Fibroblast of gingiva (primary cell): Measurements from ENCODE around the gene PIM2.
"Not testable (repeated sequence)": the region's sequence is repeated elsewhere in the genome, so short reads cannot be mapped to it uniquely, and the experiment has no call there.

Experiments used
- DNase-seq: peaks from one replicate; pipeline ENCODE4 v3.0.0-alpha.2; 2011; ENCODE audit warnings: low read depth

The PIM2 gene

DNA sequence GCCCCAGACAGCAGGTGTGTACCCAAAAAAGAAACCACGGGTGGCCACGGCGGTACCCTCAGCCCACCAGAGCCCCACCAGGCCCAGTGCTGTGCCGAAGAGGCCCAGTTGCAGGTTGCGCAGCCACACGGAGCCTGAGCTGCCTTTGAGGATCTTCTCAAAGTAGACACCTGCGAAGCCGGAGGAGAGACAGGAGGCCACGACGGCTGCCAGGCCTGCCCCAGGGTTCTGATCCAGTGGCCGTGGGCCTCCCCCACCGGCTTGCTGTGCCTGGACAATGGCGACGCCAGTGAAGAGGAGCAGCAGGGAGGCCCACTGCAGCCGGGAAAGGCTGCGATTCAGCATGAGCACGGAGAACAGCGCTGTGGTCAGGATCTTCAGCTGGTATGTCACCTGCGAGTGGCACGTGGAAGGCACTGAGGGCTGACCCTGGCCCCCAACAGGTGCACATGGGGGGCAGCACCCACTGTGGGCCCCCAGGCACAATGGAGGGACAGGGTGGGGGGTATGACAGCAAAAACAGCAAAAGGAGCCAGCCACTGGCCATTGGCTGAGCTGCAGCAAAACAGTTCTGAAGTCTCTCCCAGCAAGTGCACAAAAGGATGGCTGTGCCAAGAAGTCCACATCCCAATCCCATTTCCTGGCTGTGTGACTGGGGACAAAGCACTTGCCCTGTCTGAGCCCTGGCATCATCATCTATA lies 13.6 kb downstream of the PIM2 start:
- DNase-seq: no peak

DNA sequence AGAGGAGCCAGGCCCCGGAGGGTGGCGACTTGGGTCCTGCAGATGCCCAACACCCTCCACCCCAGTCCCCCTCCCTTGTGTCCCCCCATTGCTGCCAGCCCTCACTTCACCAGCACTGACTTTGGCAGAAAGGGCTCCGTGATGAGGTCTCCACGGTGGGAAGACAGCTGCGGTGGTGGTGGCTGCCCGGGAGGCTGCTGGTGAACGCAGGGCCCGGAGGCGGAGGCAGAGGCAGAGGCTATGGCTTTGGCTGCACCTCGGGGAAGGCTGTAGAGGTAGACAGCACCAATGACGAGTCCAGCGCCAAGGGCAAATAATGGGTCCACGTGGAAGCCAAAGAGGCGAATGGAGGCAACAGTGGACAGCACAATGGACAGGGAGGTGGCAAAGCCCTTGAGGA lies 14.2 kb downstream of the PIM2 start:
- DNase-seq: no peak

DNA sequence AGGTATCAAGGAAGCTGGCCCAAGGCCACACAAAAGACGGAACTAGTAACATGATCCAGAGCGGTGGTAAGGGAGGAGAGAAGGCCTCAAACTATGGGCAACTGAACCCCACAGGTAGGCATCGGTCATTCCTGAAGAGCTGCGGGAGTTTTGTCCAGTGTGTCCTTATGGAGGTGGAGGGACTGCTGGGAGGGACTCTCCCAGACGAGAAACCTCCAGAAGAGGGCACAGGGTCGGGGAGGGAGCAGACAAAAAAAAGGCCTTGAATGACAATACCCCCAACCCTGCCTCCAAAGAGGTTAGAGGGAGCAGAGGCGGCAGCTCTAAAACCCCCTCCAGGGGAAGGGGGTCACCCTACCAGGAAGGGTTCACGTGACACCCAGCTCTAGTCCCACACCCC lies 14.6 kb downstream of the PIM2 start:
- no peak for DNase-seq

DNA sequence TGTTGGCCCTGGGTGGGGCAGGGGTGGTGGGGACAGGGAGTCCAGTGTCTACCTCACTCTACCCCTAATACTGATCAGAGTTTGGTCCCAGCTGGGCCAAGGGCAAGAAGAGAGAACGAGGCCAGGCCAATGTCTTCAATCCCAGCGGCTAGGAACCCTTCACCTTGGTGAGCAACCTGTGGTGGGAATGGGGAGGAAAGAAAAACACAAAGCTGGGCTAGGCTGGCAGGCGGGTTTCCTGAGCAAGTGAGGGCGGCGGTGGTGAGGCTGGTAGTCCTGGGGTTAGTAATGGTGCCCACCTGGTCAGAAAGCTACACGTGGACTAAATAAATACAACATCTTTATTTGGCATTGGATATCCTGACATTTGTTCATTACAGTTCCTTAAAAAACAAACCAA lies 15.5 kb downstream of the PIM2 start:
- no peak for DNase-seq

DNA sequence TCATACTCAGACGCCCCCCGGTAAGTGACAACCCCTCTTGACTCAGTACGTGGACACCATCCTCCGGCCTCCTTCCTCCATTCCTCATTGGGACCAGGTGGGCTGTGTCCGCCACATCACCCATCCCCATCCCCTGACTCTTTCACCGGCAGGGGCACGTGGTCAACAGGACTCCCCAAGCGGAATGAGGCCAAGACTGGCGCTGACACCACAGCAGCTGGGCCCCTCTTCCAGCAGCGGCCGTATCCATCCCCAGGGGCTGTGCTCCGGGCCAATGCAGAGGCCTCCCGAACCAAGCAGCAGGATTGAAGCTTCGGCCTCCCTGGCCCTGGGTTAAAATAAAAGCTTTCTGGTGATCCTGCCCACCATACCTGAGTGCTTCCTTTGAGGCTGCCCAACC lies 16.0 kb downstream of the PIM2 start:
- DNase-seq: no peak

DNA sequence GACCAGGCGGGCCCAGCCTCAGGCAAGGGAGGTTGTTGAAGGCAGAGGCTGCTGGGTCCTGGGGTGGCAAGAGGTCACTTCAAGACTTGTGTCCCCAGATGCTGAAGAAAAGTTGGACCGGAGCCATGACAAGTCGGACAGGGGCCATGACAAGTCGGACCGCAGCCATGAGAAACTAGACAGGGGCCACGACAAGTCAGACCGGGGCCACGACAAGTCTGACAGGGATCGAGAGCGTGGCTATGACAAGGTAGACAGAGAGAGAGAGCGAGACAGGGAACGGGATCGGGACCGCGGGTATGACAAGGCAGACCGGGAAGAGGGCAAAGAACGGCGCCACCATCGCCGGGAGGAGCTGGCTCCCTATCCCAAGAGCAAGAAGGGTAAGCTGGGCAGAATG lies 16.7 kb downstream of the PIM2 start:
- no peak for DNase-seq

DNA sequence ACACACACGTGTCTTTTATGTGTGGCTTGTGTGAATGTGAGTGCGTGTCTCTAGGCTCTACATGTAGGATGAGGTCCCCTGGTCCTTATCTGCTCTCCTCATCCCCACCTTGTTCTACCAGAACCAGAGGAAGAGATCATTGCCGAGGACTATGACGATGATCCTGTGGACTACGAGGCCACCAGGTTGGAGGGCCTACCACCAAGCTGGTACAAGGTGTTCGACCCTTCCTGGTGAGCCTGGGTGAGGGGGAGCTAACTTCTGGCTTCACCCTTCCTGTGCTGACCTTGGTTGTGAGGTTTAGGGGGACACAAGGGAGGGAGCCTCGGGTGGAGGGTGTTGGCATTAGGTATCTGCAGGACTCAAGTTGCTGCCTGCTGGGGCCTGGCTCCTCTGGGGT lies 17.8 kb downstream of the PIM2 start:
- DNase-seq: no peak

DNA sequence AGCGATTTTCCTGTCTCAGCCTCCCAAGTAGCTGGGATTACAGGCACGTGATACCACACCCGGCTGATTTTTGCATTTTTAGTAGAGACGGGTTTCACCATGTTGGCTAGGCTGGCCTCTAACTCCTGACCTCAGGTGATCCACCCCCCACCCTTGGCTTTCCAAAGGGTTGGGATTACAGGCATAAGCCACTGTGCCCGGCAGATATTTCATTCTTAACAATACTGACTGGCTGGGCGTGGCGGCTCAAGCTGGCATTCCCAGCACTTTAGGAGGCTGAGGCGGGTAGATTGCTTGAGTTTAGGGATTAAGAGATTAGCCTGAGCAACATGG lies 19.8 kb downstream of the PIM2 start:
- no peak for DNase-seq

DNA sequence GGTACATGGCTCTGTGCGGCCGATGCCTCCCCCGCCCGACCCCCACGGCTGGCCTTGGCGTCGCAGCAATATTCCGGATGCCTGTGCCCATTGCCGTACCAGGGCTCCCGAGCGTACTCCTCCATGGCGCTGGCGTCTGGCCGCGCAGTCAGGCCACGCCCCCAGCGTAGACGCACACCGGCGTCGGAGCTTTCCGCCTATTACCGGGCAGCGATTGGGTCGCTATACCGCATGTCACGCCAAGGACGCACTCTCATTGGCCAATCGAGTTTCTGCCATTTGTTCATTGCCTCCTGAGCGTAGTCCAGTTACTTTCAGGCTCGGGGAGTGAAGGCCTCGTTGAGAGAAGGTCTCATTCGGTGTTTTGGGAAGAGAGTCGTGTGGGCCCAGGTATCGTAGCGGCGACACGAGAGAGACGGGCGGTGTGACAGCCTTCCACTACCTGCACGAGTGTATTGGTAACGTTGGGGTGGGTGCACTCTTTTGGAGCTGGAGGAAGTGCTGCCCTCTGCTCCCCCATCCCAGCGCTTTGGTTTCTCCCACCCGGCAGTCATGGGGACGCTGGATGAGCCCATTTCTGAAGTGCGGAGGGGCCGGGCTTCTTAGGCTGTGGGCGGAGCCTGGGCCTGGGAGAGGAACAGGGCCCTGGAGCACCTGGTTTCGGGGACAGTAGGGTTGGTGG lies 21.1 kb downstream of the PIM2 start, which contains the start of the genes PQBP1 and TIMM17B:
PQBP1 (plus strand) TSS at position 306 of the 682 bp plus-strand sequence. CDS start 580 bp downstream, outside the sequence.
TIMM17B (minus strand) TSS at position 144 of the 682 bp plus-strand sequence; CDS start at position 125, 19 bp downstream.
- peak; percentile 96 for DNase-seq

DNA sequence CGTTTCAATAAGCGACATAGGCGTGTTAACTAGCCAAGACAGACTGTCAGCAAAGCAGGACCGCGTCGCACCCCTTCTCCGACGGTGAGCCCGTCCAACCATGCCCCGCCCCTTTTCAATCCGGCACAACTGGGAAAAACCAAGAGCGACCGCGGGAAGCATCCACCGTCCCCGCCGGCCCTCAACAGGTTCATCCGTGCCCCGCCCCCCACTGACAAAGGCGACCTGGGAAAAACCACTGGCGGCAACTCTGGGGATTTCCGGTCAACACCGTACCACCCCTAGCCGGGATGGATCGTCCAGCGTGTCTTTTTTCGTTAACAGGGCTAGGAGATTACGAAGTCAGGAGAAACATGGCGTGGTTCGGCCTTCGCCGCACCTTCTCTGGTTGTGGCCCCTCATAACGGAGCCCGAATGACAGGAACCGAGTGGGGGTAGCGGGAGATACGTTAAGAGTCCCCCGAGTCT lies 21.6 kb downstream of the PIM2 start:
- DNase-seq: peak; percentile 65

DNA sequence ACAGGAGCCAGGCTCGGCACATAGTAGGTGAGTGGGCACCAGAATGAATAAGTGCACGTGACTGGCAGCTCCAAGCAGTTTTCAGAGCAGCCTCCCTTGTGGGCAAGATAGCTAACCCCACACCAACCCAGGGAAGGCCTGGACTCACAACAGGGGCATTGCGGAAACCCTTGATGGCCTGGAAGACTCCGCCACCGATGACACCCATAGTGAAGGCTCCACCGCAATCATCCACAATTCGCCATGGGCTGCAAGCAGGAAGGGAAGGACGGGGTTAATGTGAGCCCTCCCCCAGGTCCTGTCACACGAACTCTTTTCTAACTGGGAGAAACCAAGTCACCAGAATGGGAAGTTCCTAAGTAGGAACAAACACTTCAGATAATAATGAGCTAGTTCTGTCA lies 22.2 kb downstream of the PIM2 start:
- DNase-seq: no peak

DNA sequence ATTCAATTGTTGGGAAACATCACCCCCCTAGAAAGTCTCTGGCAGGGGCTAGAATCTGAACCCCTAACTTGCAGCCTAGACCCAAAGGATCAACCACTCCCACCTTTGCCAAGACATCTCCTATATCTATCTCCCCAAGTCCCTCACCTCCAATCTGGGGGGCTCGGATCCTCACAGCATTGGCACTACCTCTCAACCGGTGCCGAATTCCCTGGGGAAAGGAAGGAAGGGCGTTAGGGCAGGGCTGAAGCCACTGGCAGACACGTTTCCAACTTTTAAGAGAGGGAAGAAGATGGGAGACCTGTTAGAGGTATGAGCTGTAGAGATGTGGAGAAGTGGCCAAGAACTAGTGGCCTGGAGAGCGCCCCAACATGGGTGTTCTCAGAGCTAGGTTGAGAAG lies 23.9 kb downstream of the PIM2 start:
- DNase-seq: no peak

DNA sequence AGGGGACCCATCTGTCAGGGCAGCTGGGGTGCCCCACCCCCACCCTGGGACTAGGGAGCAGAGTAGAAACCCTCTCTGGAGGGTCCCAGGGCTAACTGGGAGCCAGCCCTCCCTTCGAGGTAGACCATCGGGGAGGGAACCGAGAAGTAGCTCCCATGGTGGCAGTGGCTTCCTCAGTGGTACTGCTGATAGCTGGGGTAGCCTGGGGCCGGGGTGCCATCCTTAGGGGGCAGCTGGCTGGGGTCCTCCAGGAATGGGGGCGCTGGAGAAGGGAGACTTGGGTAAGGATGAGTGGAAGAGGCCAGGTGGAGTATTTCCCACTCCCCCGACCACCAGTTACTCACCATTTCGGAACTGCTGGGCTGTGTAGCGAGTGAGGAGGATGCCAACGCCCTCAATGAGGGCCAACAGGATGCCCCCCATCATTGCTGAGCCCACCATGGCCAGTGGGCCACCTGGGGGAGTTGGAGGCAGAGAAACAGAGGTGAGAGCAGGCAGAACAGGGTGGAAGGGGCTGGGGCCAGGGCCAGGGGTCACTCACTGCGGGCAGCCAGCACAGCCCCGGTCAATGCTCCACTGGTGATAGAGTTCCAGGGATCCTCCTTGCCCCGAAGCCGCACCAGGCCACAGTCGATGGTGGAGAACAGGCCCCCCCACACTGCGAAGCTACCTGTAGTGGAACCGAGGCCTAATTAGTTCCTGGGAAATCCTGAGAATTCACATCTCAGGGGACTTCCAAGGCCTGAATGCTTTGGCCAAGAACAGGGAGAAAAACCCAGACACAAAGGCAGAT lies 25.1 kb downstream of the PIM2 start:
- no peak for DNase-seq

DNA sequence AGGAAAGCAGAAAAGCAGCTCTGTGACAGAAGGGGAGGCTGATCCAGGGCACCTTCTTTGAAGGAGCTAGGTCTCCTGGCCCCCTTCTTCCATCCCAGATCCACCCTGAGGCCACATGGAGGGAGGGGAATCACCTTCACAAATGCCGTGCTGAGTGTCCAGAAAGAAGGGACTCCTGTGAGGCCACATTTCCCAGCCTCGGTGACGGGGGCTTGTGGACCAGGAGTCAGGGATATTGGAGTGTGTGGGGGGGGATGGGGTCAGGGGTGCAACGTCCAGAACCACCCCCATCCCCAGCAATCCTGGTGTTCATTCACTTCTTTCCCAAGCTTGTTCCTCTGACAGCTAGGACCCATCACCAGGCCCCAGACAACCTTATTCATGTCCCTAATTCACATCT lies 25.9 kb downstream of the PIM2 start:
- no peak for DNase-seq

DNA sequence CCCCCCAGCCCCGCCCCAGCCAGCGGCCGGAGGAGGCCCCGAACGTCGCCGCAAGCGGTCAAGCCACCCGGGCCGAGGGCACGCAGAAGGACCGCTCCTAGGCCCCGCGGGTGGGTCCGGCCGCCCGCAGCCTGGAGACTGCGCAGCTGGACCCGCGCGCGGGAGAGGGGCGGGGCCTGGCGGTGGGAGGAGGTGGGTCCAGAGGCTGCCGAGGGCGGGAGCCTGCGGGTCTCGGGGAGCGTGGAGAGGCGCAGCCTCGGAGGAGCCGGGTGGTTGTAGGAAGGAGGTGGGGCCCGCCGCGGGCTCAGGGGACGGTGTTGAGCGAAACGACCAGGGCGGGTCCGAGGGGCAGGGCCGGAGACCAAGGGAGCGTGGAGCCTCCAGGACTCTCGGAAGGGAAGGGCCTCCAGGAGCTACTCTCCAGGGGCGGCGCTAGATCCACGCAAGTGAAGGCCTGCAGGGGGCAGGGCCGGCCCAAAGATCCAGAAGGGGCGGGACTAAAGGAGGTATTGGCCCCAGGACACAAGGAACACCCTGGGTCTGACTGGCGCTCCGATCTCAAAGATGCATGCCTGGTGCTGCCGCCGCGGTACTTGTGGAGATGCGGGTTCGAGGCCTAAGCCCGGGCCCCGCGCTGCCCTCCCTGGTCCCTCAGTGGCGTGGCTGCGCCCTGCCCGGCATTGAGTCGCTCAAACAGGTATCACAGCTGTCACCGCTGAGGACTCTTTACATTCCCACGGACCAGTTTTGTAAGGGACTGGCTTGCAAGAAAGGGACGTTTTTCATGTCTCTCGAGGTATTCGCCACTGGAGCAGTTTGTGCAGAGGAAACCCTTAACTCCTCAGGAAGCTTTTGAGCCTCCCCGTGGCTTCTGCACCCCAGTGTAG lies 27.2 kb downstream of the PIM2 start:
- DNase-seq: peak; percentile 87

DNA sequence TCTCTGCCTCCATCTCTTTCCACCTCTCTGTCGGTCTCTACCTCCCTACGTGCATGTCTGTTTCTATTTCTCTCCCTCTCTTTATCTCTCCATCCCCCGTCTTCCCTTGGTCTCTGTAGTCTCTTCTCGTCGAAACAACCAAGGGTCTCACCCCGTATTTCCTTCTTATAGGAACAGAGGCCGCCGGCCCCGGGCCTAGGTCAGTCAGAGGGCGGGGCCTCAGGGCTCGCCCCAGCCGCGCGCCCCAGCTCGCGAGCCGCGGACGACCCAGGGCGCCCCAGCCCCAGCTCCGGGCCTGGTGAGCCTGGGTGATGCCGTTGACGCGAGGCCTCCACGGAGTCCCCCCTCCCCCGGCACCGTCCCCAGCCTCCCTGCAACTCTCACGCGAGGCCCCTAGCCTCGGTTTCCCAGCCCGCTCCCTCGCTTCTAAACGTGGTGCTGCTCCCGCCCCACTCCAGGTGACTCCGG lies 27.9 kb downstream of the PIM2 start:
- DNase-seq: no peak

DNA sequence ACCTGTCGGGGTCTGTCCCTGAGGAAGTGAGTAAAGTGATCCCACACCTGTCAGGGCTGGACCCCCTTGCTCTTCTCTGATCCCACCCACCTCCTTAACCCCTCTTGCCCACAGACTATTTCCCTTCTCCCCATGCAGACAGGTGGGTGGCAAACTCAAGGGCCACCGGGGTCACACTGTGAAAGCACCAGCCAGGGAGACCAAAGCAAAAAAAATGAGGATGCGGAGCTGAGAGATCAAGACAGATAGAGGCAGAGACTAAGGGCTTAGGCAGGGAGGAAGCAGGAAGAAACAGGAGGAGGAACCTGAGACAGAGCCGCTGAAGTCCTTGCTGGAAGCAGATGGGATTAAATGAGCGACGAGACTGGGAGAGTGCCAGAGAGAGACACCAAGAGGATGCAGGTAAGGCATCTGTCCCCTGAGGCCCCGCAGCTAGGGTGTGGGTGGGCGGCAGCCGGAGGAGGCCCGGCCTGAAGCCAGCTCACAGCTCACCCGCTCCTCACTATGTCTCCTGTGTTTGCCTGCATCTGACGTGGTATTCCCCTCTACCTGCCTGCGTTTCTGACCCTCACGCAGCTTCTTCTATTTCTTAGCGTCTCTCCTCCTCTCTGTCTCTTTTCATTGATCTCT lies 28.4 kb downstream of the PIM2 start:
- DNase-seq: no peak

DNA sequence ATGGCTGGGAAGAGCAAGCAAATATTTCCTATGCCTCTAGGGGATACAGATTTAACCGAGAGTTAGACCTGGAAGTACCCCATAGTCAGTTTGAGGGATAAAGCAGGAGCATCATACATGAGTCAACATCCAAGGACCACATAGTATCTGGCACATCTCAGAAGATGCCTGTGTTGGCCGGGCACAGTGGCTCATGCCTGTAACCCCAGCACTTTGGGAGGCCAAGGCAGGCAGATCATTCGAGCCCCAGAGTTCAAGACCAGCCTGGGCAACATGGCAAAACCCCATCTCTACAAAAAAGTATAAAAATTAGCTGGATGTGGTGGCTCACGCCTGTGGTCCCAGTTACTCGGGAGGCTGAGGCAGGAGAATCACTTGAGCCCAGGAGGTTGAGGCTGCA lies 32.2 kb downstream of the PIM2 start:
- not testable (repeated sequence) for DNase-seq

DNA sequence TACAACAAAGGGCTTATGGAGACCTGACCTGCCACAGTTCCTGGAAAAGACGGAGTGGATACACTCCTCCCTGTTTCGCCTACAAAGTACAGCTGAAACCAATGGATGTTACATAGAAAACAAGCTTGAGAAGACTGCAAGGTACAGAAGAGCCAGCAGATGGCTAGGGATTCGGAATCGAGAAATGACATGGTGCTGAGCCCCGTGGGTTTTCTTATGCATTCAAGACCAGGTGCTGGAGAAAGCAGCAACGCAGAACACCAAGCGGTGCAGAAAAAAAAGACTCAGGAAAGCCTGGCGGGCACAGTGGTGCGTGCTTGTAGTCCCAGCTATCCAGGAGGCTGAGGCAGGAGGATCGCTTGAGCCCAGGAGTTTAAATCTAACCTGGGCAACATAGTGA lies 35.1 kb downstream of the PIM2 start:
- DNase-seq: no peak

DNA sequence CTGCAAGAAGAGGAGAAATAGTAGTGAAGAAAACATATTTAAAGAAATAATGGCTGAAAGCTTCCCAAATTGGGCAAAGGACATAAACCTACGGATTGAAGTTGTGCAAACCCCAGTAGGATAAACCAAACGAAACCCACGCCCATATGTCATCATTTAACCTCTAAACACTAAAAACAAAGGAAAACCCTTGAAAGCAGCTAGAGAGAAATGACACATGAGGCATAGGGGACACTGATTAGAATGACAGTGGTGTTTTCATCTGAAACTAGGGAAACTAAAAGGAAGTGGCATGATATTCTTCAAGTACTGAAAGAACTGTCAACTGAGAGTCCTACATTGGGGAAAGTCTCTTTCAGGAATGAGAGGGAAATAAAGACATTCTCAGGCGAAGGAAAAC lies 41.9 kb downstream of the PIM2 start:
- not testable (repeated sequence) for DNase-seq

DNA sequence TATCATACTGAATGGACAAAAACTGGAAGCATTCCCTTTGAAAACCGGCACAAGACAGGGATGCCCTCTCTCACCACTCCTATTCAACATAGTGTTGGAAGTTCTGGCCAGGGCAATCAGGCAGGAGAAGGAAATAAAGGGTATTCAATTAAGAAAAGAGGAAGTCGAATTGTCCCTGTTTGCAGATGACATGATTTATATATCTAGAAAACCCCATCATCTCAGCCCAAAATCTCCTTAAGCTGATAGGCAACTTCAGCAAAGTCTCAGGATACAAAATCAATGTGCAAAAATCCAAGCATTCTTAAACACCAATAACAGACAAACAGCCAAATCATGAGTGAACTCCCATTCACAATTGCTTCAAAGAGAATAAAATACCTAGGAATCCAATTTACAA lies 46.8 kb downstream of the PIM2 start:
- DNase-seq: not testable (repeated sequence)
